Right lobe of liver (tissue), 6 donors: ENCODE data around the gene PDSS2. TPM values are rescaled to one million over a fixed set of nuclear protein-coding genes. Genes with fewer than 3 reads are reported as not detected.

ENCODE experiments used
- ATAC-seq, 4 donors: fragments of 200-7000 bp; cut with Tn5 transposase; one replicate each; pipeline ENCODE4 v1.9.1; 2020; ENCODE audit warnings: mild to moderate bottlenecking in 4 of 4, moderate library complexity in 4 of 4
- DNase-seq, 3 donors: peaks; one replicate each; pipeline ENCODE4 v3.0.0-alpha.2; 2020
- H3K27ac ChIP-seq, 3 donors: fragments of 200-600 bp; one replicate each; pipeline ENCODE4 v1.8.0; 2022
- H3K27me3 ChIP-seq, 2 donors: fragments of 200-600 bp; one replicate each; pipeline ENCODE4 v1.8.0; 2022
- H3K36me3 ChIP-seq, 4 donors: fragments of 200-600 bp; sonication (generic) in 1 of 4; one replicate each; pipeline versions ENCODE4 v1.5.1 to v1.8.0; 2017 to 2022; ENCODE audit warnings: control low read depth in 1 of 4
- H3K4me1 ChIP-seq, 4 donors: fragments of 200-600 bp; sonication (generic) in 1 of 4; one replicate each; pipeline versions ENCODE4 v1.5.1 to v1.8.0; 2017 to 2022; ENCODE audit warnings: control low read depth in 1 of 4
- H3K4me3 ChIP-seq, 3 donors: fragments of 200-600 bp; one replicate each; pipeline ENCODE4 v1.8.0; 2022
- H3K9me3 ChIP-seq, 4 donors: fragments of 200-600 bp; sonication (generic) in 1 of 4; one replicate each; pipeline versions ENCODE4 v1.5.1 to v1.8.0; 2017 to 2022; ENCODE audit warnings: control low read depth in 1 of 4
- CTCF ChIP-seq, 4 donors: fragments of 200-600 bp in 3 of 4; fragments of 450-650 bp in 1 of 4; IDR thresholded peaks; one replicate each; pipeline versions ENCODE4 v1.5.1 to v1.8.0; 2016 to 2022; ENCODE audit warnings: antibody characterized with exemption in 4 of 4, mild to moderate bottlenecking in 2 of 4
- POLR2A ChIP-seq: fragments of 450-650 bp; IDR thresholded peaks from one replicate; pipeline ENCODE4 v1.6.1; 2017; ENCODE audit warnings: antibody characterized with exemption, mild to moderate bottlenecking
- WGBS: methylation state at CpG from one replicate; pipeline ENCODE4 v1.1.6; 2018; ENCODE audit warnings: low coverage, low lambda C conversion rate; ENCODE audit not compliant: insufficient coverage; ENCODE audit errors: missing lambda C conversion rate; 5-methylcytosine and 5-hydroxymethylcytosine counted together
- intact Hi-C, 2 donors: fragments of 100-400 bp; cut with DNase I; formaldehyde crosslinking; loops; one replicate each; pipeline versions ENCODE4 v1.11.2 to v1.14.1; 2022
- total RNA-seq, 6 experiments: library from RNA; depleted of rRNA in 2 of 6; stranded (reverse); fragments of >200 nt in 2 of 6; fragmentation: NEBNext Ultra II Directional in 3 of 6; extraction: Animal tissue kit (Norgen Biotek cat#: 25700) in 3 of 6; gene quantifications; one replicate each; pipeline versions ENCODE4 v1.1.0 to v1.2.4, GENCODE V29; 2016 to 2023
- donor health status: DM: no; HTN: yes; CAD: no.
- donor health status: DM: no; HTN: no; CAD: no.
- donor health status: DM: no; HTN: no; CAD: no.
- donor health status: DM: no; HTN: yes; CAD: no.
- donor health status: DM: no; HTN: yes; CAD: no.

PDSS2 gene
- total RNA-seq, 6 experiments from 2014 or later = 17.0 to 25.1 (median 19.0) TPM

GRCh38 chr6:107125771-107126170 is 333.6 kb downstream of the PDSS2 start:
- Histone ChIP-seq H3K4me1 (no peaks in the 10 kb centered on the region), H3K36me3 (no peaks in the 10 kb centered on the region), H3K27me3 (no peaks in the 10 kb centered on the region), H3K27ac (no peak overlapping the region), H3K9me3 (no peaks in the 10 kb centered on the region), H3K4me3 (no peak overlapping the region)
- no peak for ATAC-seq
- WGBS = 88% methylated on average over 5 of the region's 5 CpGs
- intact Hi-C loops = no loop called here
- DNase-seq = no peak
- TF ChIP-seq POLR2A = no peak
- no peak for TF ChIP-seq CTCF (IDR thresholded peaks at IDR 0.05)

GRCh38 chr6:107124934-107125348 is 334.4 kb downstream of the PDSS2 start:
- Histone ChIP-seq H3K9me3 (no peaks in the 10 kb centered on the region), H3K4me1 (no peaks in the 10 kb centered on the region), H3K4me3 (no peak overlapping the region), H3K27me3 (no peaks in the 10 kb centered on the region), H3K27ac (no peak overlapping the region), H3K36me3 (no peaks in the 10 kb centered on the region)
- TF ChIP-seq CTCF (IDR thresholded peaks at IDR 0.05) (no peak), POLR2A (no peak)
- 47% methylated on average over 2 of the region's 4 CpGs for WGBS
- DNase-seq (no peak), ATAC-seq (no peak)
- intact Hi-C loops = no loop called here

GRCh38 chr6:107123501-107123900 is 335.9 kb downstream of the PDSS2 start:
- no peak for DNase-seq
- intact Hi-C loops = no loop called here
- Histone ChIP-seq H3K9me3 (no peaks in the 10 kb centered on the region), H3K27ac (no peak overlapping the region), H3K36me3 (no peaks in the 10 kb centered on the region), H3K4me3 (no peak overlapping the region), H3K27me3 (no peaks in the 10 kb centered on the region), H3K4me1 (no peaks in the 10 kb centered on the region)
- ATAC-seq = no peak
- 83% methylated on average over 1 of the region's 6 CpGs for WGBS
- no peak for TF ChIP-seq POLR2A
- no peak for TF ChIP-seq CTCF (IDR thresholded peaks at IDR 0.05)

- TF ChIP-seq CTCF (IDR thresholded peaks at IDR 0.05) (no peak), POLR2A (no peak)
- H3K4me3 ChIP-seq = no peak overlapping the region
- WGBS = 75% methylated on average over 3 of the region's 4 CpGs
- no peaks in the 10 kb centered on the region for H3K4me1 ChIP-seq
- intact Hi-C loops = no loop called here
- DNase-seq (no peak), ATAC-seq (no peak)
- no peak overlapping the region for H3K27ac ChIP-seq
- no peaks in the 10 kb centered on the region for H3K27me3 ChIP-seq
- H3K36me3 ChIP-seq = no peaks in the 10 kb centered on the region
- no peaks in the 10 kb centered on the region for H3K9me3 ChIP-seq
These were observed 336.6 kb downstream of the PDSS2 start for GRCh38 chr6:107122748-107123147.

- Histone ChIP-seq H3K27me3 (no peaks in the 10 kb centered on the region), H3K9me3 (no peaks in the 10 kb centered on the region), H3K36me3 (no peaks in the 10 kb centered on the region), H3K4me3 (no peak overlapping the region), H3K4me1 (no peaks in the 10 kb centered on the region), H3K27ac (no peak overlapping the region)
- no peak for TF ChIP-seq CTCF (IDR thresholded peaks at IDR 0.05)
- TF ChIP-seq POLR2A = no peak
- ATAC-seq = no peak
- intact Hi-C loops = no loop called here
- WGBS = 79% methylated on average over 2 of the region's 8 CpGs
- no peak for DNase-seq
These were observed 337.3 kb downstream of the PDSS2 start for GRCh38 chr6:107121964-107122495.
